AG04450 (cell line): ENCODE data around the gene ADGRA1. TPM values are rescaled to one million over a fixed set of nuclear protein-coding genes. Genes with fewer than 3 reads are reported as not detected.

Experiments used
- CTCF ChIA-PET: fragments of 300-600, 350-600 bp; formaldehyde crosslinking; extraction: SDS; loops from one replicate; lab custom pipeline; 2022; ENCODE audit warnings: antibody characterized with exemption, inconsistent platforms; lab: Charles Lee
- POLR2A ChIA-PET: fragments of 350-600 bp; formaldehyde crosslinking; extraction: SDS; loops from one replicate; lab custom pipeline; 2021; ENCODE audit warnings: antibody characterized with exemption, inconsistent platforms; lab: Yijun Ruan, JAX
- DNase-seq: peaks from one replicate; pipeline ENCODE4 v3.0.0-alpha.2; 2011; ENCODE audit warnings: low read depth, low spot score
- H3K27ac ChIP-seq: one replicate; pipeline ENCODE4 v1.5.1; 2012; ENCODE audit warnings: low read depth, low read length, control low read depth
- H3K27me3 ChIP-seq: one replicate; pipeline ENCODE4 v1.6.0; 2012; ENCODE audit warnings: low read length; ENCODE audit not compliant: control insufficient read depth, insufficient read depth
- H3K4me3 ChIP-seq: 2 replicates; pipeline ENCODE4 v1.5.1; 2011; ENCODE audit warnings: mild to moderate bottlenecking, low read depth, low read length, control low read depth
- H3K9me3 ChIP-seq: 2 replicates; pipeline ENCODE4 v1.5.1; 2012; ENCODE audit warnings: low read length; ENCODE audit not compliant: control insufficient read depth, insufficient read depth
- CTCF ChIP-seq: IDR thresholded peaks from 2 replicates; pipeline ENCODE4 v1.5.1; 2011; ENCODE audit warnings: low read depth, low read length, control low read depth, inconsistent platforms
- polyA plus RNA-seq: library from polyadenylated mRNA; depleted of rRNA; stranded (reverse); fragments of >200 nt; gene quantifications from 2 replicates; pipeline ENCODE4 v1.2.3, GENCODE V29; 2011

The ADGRA1 gene
- polyA plus RNA-seq, 1 experiment, result not detected

- H3K27ac ChIP-seq, result no peak overlapping the region
- DNase-seq, result no peak
- peaks cover 4% of the 10 kb centered on the region; the same call in 1 of the 2 replicates for H3K9me3 ChIP-seq
- TF ChIP-seq CTCF, result no peak
- CTCF ChIA-PET, result no interaction called here
- peaks cover 5% of the 10 kb centered on the region for H3K27me3 ChIP-seq
- no peak overlapping the region for H3K4me3 ChIP-seq
- POLR2A ChIA-PET, result no interaction called here
These were observed 46.6 kb upstream of the ADGRA1 start for GRCh38 chr10:133041101-133041500.

GRCh38 chr10:133042061-133042460 lies 45.7 kb upstream of the ADGRA1 start:
- Histone ChIP-seq H3K27ac (no peak overlapping the region), H3K4me3 (no peak overlapping the region), H3K9me3 (peaks cover 7% of the 10 kb centered on the region; the same call in 1 of the 2 replicates), H3K27me3 (peaks cover 5% of the 10 kb centered on the region)
- ChIA-PET POLR2A (no interaction called here), CTCF (no interaction called here)
- DNase-seq, result no peak
- no peak for TF ChIP-seq CTCF

GRCh38 chr10:133042816-133043215 lies 44.9 kb upstream of the ADGRA1 start:
- no peak overlapping the region for H3K4me3 ChIP-seq
- DNase-seq, result no peak
- no peak for TF ChIP-seq CTCF
- H3K9me3 ChIP-seq, result peaks cover 10% of the 10 kb centered on the region; the same call in 1 of the 2 replicates
- POLR2A ChIA-PET, result no interaction called here
- CTCF ChIA-PET, result no interaction called here
- H3K27me3 ChIP-seq, result peaks cover 5% of the 10 kb centered on the region
- H3K27ac ChIP-seq, result no peak overlapping the region

GRCh38 chr10:133043541-133044225 lies 44.0 kb upstream of the ADGRA1 start:
- TF ChIP-seq CTCF, result no peak
- no peak for DNase-seq
- ChIA-PET POLR2A (no interaction called here), CTCF (no interaction called here)
- H3K9me3 ChIP-seq, result peaks cover 13% of the 10 kb centered on the region; the same call in 1 of the 2 replicates
- H3K4me3 ChIP-seq, result no peak overlapping the region
- H3K27ac ChIP-seq, result no peak overlapping the region
- H3K27me3 ChIP-seq, result peaks cover 8% of the 10 kb centered on the region

- ChIA-PET CTCF (no interaction called here), POLR2A (no interaction called here)
- H3K27ac ChIP-seq, result no peak overlapping the region
- no peak overlapping the region for H3K4me3 ChIP-seq
- DNase-seq, result no peak
- TF ChIP-seq CTCF, result no peak
- peaks cover 16% of the 10 kb centered on the region; the same call in 1 of the 2 replicates for H3K9me3 ChIP-seq
- peaks cover 5% of the 10 kb centered on the region for H3K27me3 ChIP-seq
These were observed 43.3 kb upstream of the ADGRA1 start for GRCh38 chr10:133044401-133044811.
